Hepatocyte (in vitro differentiated cells): Measurements from ENCODE around the gene RAP1A. TPM values are rescaled to one million over a fixed set of nuclear protein-coding genes. Genes with fewer than 3 reads are reported as not detected.

Source experiments
- DNase-seq: peaks from one replicate; pipeline ENCODE4 v3.0.0-alpha.2; 2016; ENCODE audit warnings: low spot score
- H2AFZ ChIP-seq: fragments of 200-600 bp; sonication (generic); 2 replicates; pipeline ENCODE4 v1.6.0; 2016; ENCODE audit warnings: antibody characterized with exemption, mild to moderate bottlenecking
- H3K27ac ChIP-seq: fragments of 200-600 bp; sonication (generic); 2 replicates; pipeline ENCODE4 v1.5.1; 2016; ENCODE audit warnings: mild to moderate bottlenecking
- H3K27me3 ChIP-seq: fragments of 200-600 bp; sonication (generic); 2 replicates; pipeline ENCODE4 v1.6.1; 2016
- H3K36me3 ChIP-seq: fragments of 200-600 bp; sonication (generic); replicated peaks from 2 replicates; pipeline ENCODE4 v1.5.1; 2016; ENCODE audit warnings: low read depth; ENCODE audit not compliant: insufficient read depth
- H3K4me1 ChIP-seq: fragments of 200-600 bp; sonication (generic); 2 replicates; pipeline ENCODE4 v1.5.1; 2016; ENCODE audit warnings: mild to moderate bottlenecking, moderate library complexity; ENCODE audit not compliant: insufficient read depth
- H3K4me2 ChIP-seq: fragments of 200-600 bp; sonication (generic); 2 replicates; pipeline ENCODE4 v1.6.0; 2016
- H3K4me3 ChIP-seq: fragments of 200-600 bp; sonication (generic); 2 replicates; pipeline ENCODE4 v1.5.1; 2016; ENCODE audit warnings: mild to moderate bottlenecking
- H3K79me2 ChIP-seq: fragments of 200-600 bp; sonication (generic); 2 replicates; pipeline ENCODE4 v1.6.0; 2017; ENCODE audit warnings: mild to moderate bottlenecking
- H3K9me2 ChIP-seq: fragments of 200-600 bp; sonication (generic); replicated peaks from 2 replicates; pipeline ENCODE4 v1.6.0; 2017; ENCODE audit warnings: mild to moderate bottlenecking; ENCODE audit not compliant: insufficient read depth
- H3K9me3 ChIP-seq: fragments of 200-600 bp; sonication (generic); 2 replicates; pipeline ENCODE4 v1.5.1; 2016; ENCODE audit warnings: low read depth, mild to moderate bottlenecking
- H4K20me1 ChIP-seq: fragments of 200-600 bp; sonication (generic); 2 replicates; pipeline ENCODE4 v1.6.0; 2016; ENCODE audit warnings: mild to moderate bottlenecking; ENCODE audit not compliant: insufficient read depth, poor library complexity, severe bottlenecking
- CTCF ChIP-seq: fragments of 200-600 bp; sonication (generic); IDR thresholded peaks from 2 replicates; pipeline ENCODE4 v1.5.1; 2016; ENCODE audit warnings: antibody characterized with exemption, mild to moderate bottlenecking; ENCODE audit not compliant: poor library complexity
- EZH2 ChIP-seq: fragments of 200-600 bp; sonication (generic); IDR thresholded peaks from 2 replicates; pipeline ENCODE4 v1.6.1; 2016; ENCODE audit warnings: antibody characterized with exemption, mild to moderate bottlenecking, borderline replicate concordance
- EZH2phosphoT487 ChIP-seq: fragments of 200-600 bp; sonication (generic); IDR thresholded peaks from one replicate; pipeline ENCODE4 v1.6.1; 2018; ENCODE audit warnings: antibody characterized with exemption, mild to moderate bottlenecking, low read depth, moderate library complexity; ENCODE audit not compliant: unreplicated experiment, severe bottlenecking
- WGBS: methylation state at CpG from one replicate; pipeline ENCODE4 v1.1.6; 2016; ENCODE audit warnings: low lambda C conversion rate; ENCODE audit errors: missing lambda C conversion rate; 5-methylcytosine and 5-hydroxymethylcytosine counted together
- polyA plus RNA-seq: library from polyadenylated mRNA; unstranded; fragments of >200 nt; fragmentation: Nextera tagmentation; extraction: Ambion mirVana; gene quantifications from 2 replicates; pipeline ENCODE4 v1.2.1, GENCODE V29; 2016
- total RNA-seq: library from RNA; depleted of rRNA; stranded (reverse); fragments of >200 nt; gene quantifications from 2 replicates; pipeline ENCODE4 v1.2.3, GENCODE V29; 2014

The RAP1A gene
- total and polyA plus RNA-seq, 2 experiments from 2014 or later: 48.8 to 49.6 TPM

- peaks cover 78% of the 10 kb centered on the region for H3K79me2 ChIP-seq
- peak; percentile 44 for DNase-seq
Observed at GRCh38 chr1:111656086-111657017, 36.8 kb downstream of the RAP1A start.

GRCh38 chr1:111658622-111659021 is 39.0 kb downstream of the RAP1A start:
- WGBS: 90% methylated on average over 5 of the region's 5 CpGs
- no peaks in the 10 kb centered on the region for H3K27me3 ChIP-seq
- no peaks in the 10 kb centered on the region for H3K36me3 ChIP-seq
- H4K20me1 ChIP-seq: no peaks in the 10 kb centered on the region
- H3K79me2 ChIP-seq: peaks cover 79% of the 10 kb centered on the region
- H2AFZ ChIP-seq: no peak overlapping the region
- no peak overlapping the region for H3K4me2 ChIP-seq
- no peaks in the 10 kb centered on the region for H3K9me3 ChIP-seq
- no peak overlapping the region for H3K27ac ChIP-seq
- no peak for DNase-seq
- H3K9me2 ChIP-seq: no peaks in the 10 kb centered on the region
- H3K4me3 ChIP-seq: no peak overlapping the region
- no peak for TF ChIP-seq EZH2
- no peak for TF ChIP-seq CTCF
- TF ChIP-seq EZH2phosphoT487: no peak
- peaks cover 32% of the 10 kb centered on the region for H3K4me1 ChIP-seq

More at GRCh38 chr1:111656086-111657017, 36.8 kb downstream of the RAP1A start:
- Histone ChIP-seq H3K4me1 (peaks cover 32% of the 10 kb centered on the region), H2AFZ (no peak overlapping the region), H4K20me1 (peaks cover 4% of the 10 kb centered on the region), H3K9me2 (no peaks in the 10 kb centered on the region), H3K27ac (peak overlapping the region; percentile 19), H3K4me2 (no peak overlapping the region), H3K27me3 (no peaks in the 10 kb centered on the region), H3K36me3 (no peaks in the 10 kb centered on the region), H3K4me3 (no peak overlapping the region), H3K9me3 (no peaks in the 10 kb centered on the region)
- peak; percentile 62 for TF ChIP-seq CTCF
- TF ChIP-seq EZH2phosphoT487: no peak
- TF ChIP-seq EZH2: no peak
- WGBS: 74% methylated on average over 5 of the region's 5 CpGs

- no peak overlapping the region for H3K4me3 ChIP-seq
- H3K9me2 ChIP-seq: no peaks in the 10 kb centered on the region
- no peak overlapping the region for H2AFZ ChIP-seq
- no peaks in the 10 kb centered on the region for H3K27me3 ChIP-seq
- H3K36me3 ChIP-seq: no peaks in the 10 kb centered on the region
- 62% methylated on average over 5 of the region's 5 CpGs for WGBS
- H3K4me1 ChIP-seq: peaks cover 32% of the 10 kb centered on the region
- H3K9me3 ChIP-seq: no peaks in the 10 kb centered on the region
- H4K20me1 ChIP-seq: peaks cover 6% of the 10 kb centered on the region
- TF ChIP-seq CTCF: no peak
- TF ChIP-seq EZH2: no peak
- no peak for TF ChIP-seq EZH2phosphoT487
- H3K4me2 ChIP-seq: peak overlapping the region; percentile 22
- DNase-seq: no peak
- H3K79me2 ChIP-seq: peaks cover 79% of the 10 kb centered on the region
- peak overlapping the region; percentile 55 for H3K27ac ChIP-seq
Observed at GRCh38 chr1:111660204-111661150, 40.9 kb downstream of the RAP1A start.
